Gastroesophageal sphincter (tissue), 4 donors: ENCODE results near the gene TEC. TPM values are rescaled to one million over a fixed set of nuclear protein-coding genes. Genes with fewer than 3 reads are reported as not detected.
"Not testable (repeated sequence)": the region's sequence is repeated elsewhere in the genome, so short reads cannot be mapped to it uniquely, and the experiment has no call there.

Experiments used
- ATAC-seq: fragments of 150-250 bp; one replicate; pipeline ENCODE4 v1.9.1; 2016; ENCODE audit warnings: mild to moderate bottlenecking, moderate library complexity
- H3K27ac ChIP-seq, 4 donors: fragments of 200-600 bp; sonication (generic) in 3 of 4; 1 replicate in 3 of 4; 2 replicates in 1 of 4; pipeline ENCODE4 v1.5.1; 2016 to 2019
- H3K27me3 ChIP-seq: fragments of 200-600 bp; sonication (generic); one replicate; pipeline ENCODE4 v1.5.1; 2019
- H3K36me3 ChIP-seq, 2 donors: fragments of 200-600 bp; sonication (generic); one replicate each; pipeline ENCODE4 v1.5.1; 2019; ENCODE audit warnings: control low read depth in 1 of 2
- H3K4me1 ChIP-seq, 3 donors: fragments of 200-600 bp; sonication (generic); 1 replicate in 2 of 3; 2 replicates in 1 of 3; pipeline ENCODE4 v1.5.1; 2016 to 2019; ENCODE audit warnings: control low read depth in 2 of 3
- H3K4me3 ChIP-seq, 2 donors: fragments of 200-600 bp; sonication (generic); one replicate each; pipeline ENCODE4 v1.5.1; 2019; ENCODE audit warnings: mild to moderate bottlenecking in 1 of 2, moderate library complexity in 1 of 2
- H3K9me3 ChIP-seq, 3 donors: fragments of 200-600 bp; sonication (generic); one replicate each; pipeline ENCODE4 v1.5.1; 2017 to 2019; ENCODE audit warnings: control low read depth in 2 of 3
- CTCF ChIP-seq, 4 experiments: fragments of 200-600 bp in 2 of 4; fragments of 450-650 bp in 2 of 4; sonication (generic) in 1 of 4; IDR thresholded peaks; one replicate each; pipeline ENCODE4 v1.5.1; 2017 to 2019; ENCODE audit warnings: antibody characterized with exemption in 4 of 4, mild to moderate bottlenecking in 2 of 4, moderate library complexity in 2 of 4
- EP300 ChIP-seq: sonication (generic); formaldehyde crosslinking; IDR thresholded peaks from one replicate; pipeline ENCODE4 v1.6.1; 2017; ENCODE audit warnings: antibody characterized with exemption, mild to moderate bottlenecking
- POLR2A ChIP-seq, 2 donors: fragments of 450-650 bp; IDR thresholded peaks; one replicate each; pipeline ENCODE4 v1.6.1; 2017; ENCODE audit warnings: antibody characterized with exemption in 2 of 2, mild to moderate bottlenecking in 2 of 2, moderate library complexity in 1 of 2
- POLR2AphosphoS5 ChIP-seq: sonication (generic); formaldehyde crosslinking; IDR thresholded peaks from one replicate; pipeline ENCODE4 v1.6.1; 2017; ENCODE audit warnings: antibody characterized with exemption
- WGBS, 2 donors: methylation state at CpG; one replicate each; pipeline ENCODE4 v1.1.5; 2018; ENCODE audit warnings: low coverage in 1 of 2; 5-methylcytosine and 5-hydroxymethylcytosine counted together
- total RNA-seq, 4 donors: library from RNA; depleted of rRNA; stranded (reverse); fragments of >200 nt; gene quantifications; one replicate each; pipeline ENCODE4 v1.1.0, GENCODE V29; 2016

Gene TEC
- total RNA-seq, 4 donors from 2014 or later = 1.9 to 6.5 (median 3.1) TPM

GRCh38 chr4:48188390-48188789 lies 81.2 kb downstream of the TEC start:
- no peak for ATAC-seq
- TF ChIP-seq EP300 = no peak
- TF ChIP-seq POLR2AphosphoS5 = no peak
- no peak for TF ChIP-seq CTCF (IDR thresholded peaks at IDR 0.05)
- no peak for TF ChIP-seq POLR2A (IDR thresholded peaks at IDR 0.05)
- H3K9me3 ChIP-seq = no peaks in the 10 kb centered on the region
- no peak overlapping the region for H3K27ac ChIP-seq
- H3K4me1 ChIP-seq = no peaks in the 10 kb centered on the region
- WGBS, 2 donors = 86% methylated on average over 2 of the region's 2 CpGs; no CpG with 5 or more reads in 1 of the 2 donors
- no peaks in the 10 kb centered on the region for H3K36me3 ChIP-seq
- H3K4me3 ChIP-seq = no peak overlapping the region
- H3K27me3 ChIP-seq = no peaks in the 10 kb centered on the region

GRCh38 chr4:48187813-48188212 lies 81.8 kb downstream of the TEC start:
- Histone ChIP-seq H3K4me1 (no peaks in the 10 kb centered on the region), H3K27ac (no peak overlapping the region), H3K27me3 (no peaks in the 10 kb centered on the region), H3K9me3 (no peaks in the 10 kb centered on the region), H3K36me3 (no peaks in the 10 kb centered on the region), H3K4me3 (no peak overlapping the region)
- TF ChIP-seq CTCF (IDR thresholded peaks at IDR 0.05) (no peak), POLR2A (IDR thresholded peaks at IDR 0.05) (no peak), POLR2AphosphoS5 (no peak), EP300 (no peak)
- WGBS, 2 donors = 41 to 100% methylated on average over 2 of the region's 2 CpGs
- ATAC-seq = no peak

GRCh38 chr4:48187066-48187465 lies 82.6 kb downstream of the TEC start:
- 92 to 100% methylated on average over 2 to 3 of the region's 5 CpGs for WGBS, 2 donors
- not testable (repeated sequence) for H3K27ac ChIP-seq, H3K4me3 ChIP-seq, H3K9me3 ChIP-seq, H3K4me1 ChIP-seq, H3K27me3 ChIP-seq, H3K36me3 ChIP-seq, ATAC-seq

GRCh38 chr4:48186394-48186793 lies 83.2 kb downstream of the TEC start:
- not testable (repeated sequence) for H3K27me3 ChIP-seq, H3K4me1 ChIP-seq, H3K4me3 ChIP-seq, H3K9me3 ChIP-seq, H3K27ac ChIP-seq, ATAC-seq, H3K36me3 ChIP-seq
- no CpG with 5 or more reads among the region's 33 CpGs for WGBS, 2 donors

- H3K4me1 ChIP-seq = no peaks in the 10 kb centered on the region
- TF ChIP-seq CTCF (IDR thresholded peaks at IDR 0.05) = no peak
- TF ChIP-seq POLR2A (IDR thresholded peaks at IDR 0.05) = no peak
- no peak for TF ChIP-seq EP300
- no peak for TF ChIP-seq POLR2AphosphoS5
- no peak for ATAC-seq
- no peak overlapping the region for H3K4me3 ChIP-seq
- H3K27me3 ChIP-seq = no peaks in the 10 kb centered on the region
- no peaks in the 10 kb centered on the region for H3K36me3 ChIP-seq
- no peak overlapping the region for H3K27ac ChIP-seq
- H3K9me3 ChIP-seq = no peaks in the 10 kb centered on the region
- WGBS, 2 donors = 71 to 72% methylated on average over 3 of the region's 3 CpGs
Observed at GRCh38 chr4:48184882-48185281, 84.8 kb downstream of the TEC start.

- no peaks in the 10 kb centered on the region for H3K36me3 ChIP-seq
- H3K27ac ChIP-seq = no peak overlapping the region
- no peak for ATAC-seq
- no peaks in the 10 kb centered on the region for H3K4me1 ChIP-seq
- no peak overlapping the region for H3K4me3 ChIP-seq
- no peaks in the 10 kb centered on the region for H3K9me3 ChIP-seq
- TF ChIP-seq EP300 (no peak), POLR2A (IDR thresholded peaks at IDR 0.05) (no peak), POLR2AphosphoS5 (no peak), CTCF (IDR thresholded peaks at IDR 0.05) (no peak)
- no peaks in the 10 kb centered on the region for H3K27me3 ChIP-seq
Observed at GRCh38 chr4:48180234-48180633, 89.4 kb downstream of the TEC start.
